CD4-positive, alpha-beta T cell treated with Interleukin-21 for 1 hour (primary cell): Measurements from ENCODE around the gene ZNF101.

Experiments
- DNase-seq: peaks from one replicate; pipeline ENCODE4 v3.0.0-alpha.2; 2020

ZNF101 gene

GRCh38 chr19:19711934-19712828 is 43.5 kb downstream of the ZNF101 start:
- DNase-seq: no peak

GRCh38 chr19:19719798-19720197 is 51.2 kb downstream of the ZNF101 start:
- DNase-seq: no peak

- no peak for DNase-seq
Observed at GRCh38 chr19:19721896-19722295, 53.3 kb downstream of the ZNF101 start.

GRCh38 chr19:19732579-19733501 is 64.2 kb downstream of the ZNF101 start, which contains the start of gene ZNF14:
Gene ZNF14, minus strand, starts transcription at chr19:19733112. Its CDS starts 154 bp downstream, at chr19:19732958.
- peak; percentile 95 for DNase-seq
